CD14-positive monocyte (primary cell): ENCODE measurements around the gene FRY. TPM values are rescaled to one million over a fixed set of nuclear protein-coding genes. Genes with fewer than 3 reads are reported as not detected.

Experiments
- DNase-seq, 3 donors: peaks; one replicate each; pipeline ENCODE4 v3.0.0-alpha.2; 2011 to 2022
- H2AFZ ChIP-seq: 2 replicates; pipeline ENCODE4 v1.6.0; 2012; ENCODE audit warnings: mild to moderate bottlenecking, low read depth, low read length, inconsistent platforms; ENCODE audit not compliant: insufficient read depth, poor library complexity, severe bottlenecking
- H3K27ac ChIP-seq, 2 donors: 1 replicate in 1 of 2; 2 replicates in 1 of 2; pipeline ENCODE4 v1.5.1; 2012 to 2013; ENCODE audit warnings: low read length in 2 of 2, control low read depth in 1 of 2, inconsistent platforms in 1 of 2, low read depth in 1 of 2, mild to moderate bottlenecking in 1 of 2
- H3K27me3 ChIP-seq, 2 donors: one replicate each; pipeline versions ENCODE4 v1.6.0 to v1.6.1; 2011 to 2013; ENCODE audit warnings: low read length in 2 of 2; ENCODE audit not compliant: control insufficient read depth in 2 of 2, insufficient read depth in 2 of 2
- H3K36me3 ChIP-seq, 2 donors: replicated peaks in 1 of 2; 1 replicate in 1 of 2; 2 replicates in 1 of 2; pipeline versions ENCODE4 v1.5.1 to v1.6.1; 2012 to 2013; ENCODE audit warnings: low read length in 2 of 2, control low read depth in 1 of 2, inconsistent platforms in 1 of 2, mild to moderate bottlenecking in 1 of 2; ENCODE audit not compliant: insufficient read depth in 2 of 2, control insufficient read depth in 1 of 2
- H3K4me1 ChIP-seq, 2 donors: 1 replicate in 1 of 2; 2 replicates in 1 of 2; pipeline versions ENCODE4 v1.5.1 to v1.6.1; 2012 to 2013; ENCODE audit warnings: low read length in 2 of 2, control low read depth in 1 of 2, inconsistent platforms in 1 of 2, mild to moderate bottlenecking in 1 of 2, moderate library complexity in 1 of 2; ENCODE audit not compliant: insufficient read depth in 2 of 2, control insufficient read depth in 1 of 2
- H3K4me2 ChIP-seq: replicated peaks from 2 replicates; pipeline ENCODE3; 2012; ENCODE audit warnings: low read length, moderate library complexity, mild to moderate bottlenecking; ENCODE audit not compliant: poor library complexity, severe bottlenecking; ENCODE audit errors: extremely low read depth
- H3K4me3 ChIP-seq, 3 experiments: fragments of 200-600 bp in 1 of 3; sonication (generic) in 1 of 3; replicated peaks in 1 of 3; 1 replicate in 2 of 3; 2 replicates in 1 of 3; pipeline ENCODE4 v1.5.1; 2011 to 2013; ENCODE audit warnings: low read length in 3 of 3, mild to moderate bottlenecking in 3 of 3, control low read depth in 2 of 3, low read depth in 2 of 3, inconsistent platforms in 1 of 3, moderate library complexity in 1 of 3
- H3K79me2 ChIP-seq: 2 replicates; pipeline ENCODE4 v1.6.0; 2012; ENCODE audit warnings: mild to moderate bottlenecking, control low read depth, inconsistent platforms, low read length, moderate library complexity; ENCODE audit not compliant: insufficient read depth
- H3K9ac ChIP-seq: 2 replicates; pipeline ENCODE4 v1.6.0; 2017; ENCODE audit warnings: low read length, mild to moderate bottlenecking; ENCODE audit not compliant: insufficient read depth, poor library complexity, severe bottlenecking
- H3K9me3 ChIP-seq, 2 donors: replicated peaks in 1 of 2; 1 replicate in 1 of 2; 2 replicates in 1 of 2; pipeline versions ENCODE4 v1.5.1 to v1.6.1; 2012 to 2013; ENCODE audit warnings: low read length in 2 of 2, control low read depth in 1 of 2; ENCODE audit not compliant: control insufficient read depth in 1 of 2, insufficient read depth in 1 of 2
- H4K20me1 ChIP-seq: 2 replicates; pipeline ENCODE4 v1.6.0; 2012; ENCODE audit warnings: mild to moderate bottlenecking, low read length, control low read depth, moderate library complexity; ENCODE audit not compliant: insufficient read depth
- H3K27ac Mint-ChIP-seq, 7 donors: one replicate each; pipeline ENCODE4 v1.8.0; 2020; ENCODE audit warnings: mild to moderate bottlenecking in 7 of 7, mixed read lengths in 7 of 7, moderate library complexity in 6 of 7, inconsistent platforms in 2 of 7
- H3K27me3 Mint-ChIP-seq, 3 donors: one replicate each; pipeline ENCODE4 v1.8.0; 2021 to 2022; ENCODE audit warnings: low read depth in 3 of 3, mild to moderate bottlenecking in 3 of 3, mixed read lengths in 3 of 3, moderate library complexity in 3 of 3, inconsistent platforms in 1 of 3
- H3K36me3 Mint-ChIP-seq, 2 donors: one replicate each; pipeline ENCODE4 v1.8.0; 2020; ENCODE audit warnings: mixed read lengths in 2 of 2, inconsistent platforms in 1 of 2, mild to moderate bottlenecking in 1 of 2
- H3K4me1 Mint-ChIP-seq: one replicate; pipeline ENCODE4 v1.8.0; 2020; ENCODE audit warnings: mild to moderate bottlenecking, mixed read lengths
- H3K4me3 Mint-ChIP-seq, 2 donors: one replicate each; pipeline ENCODE4 v1.8.0; 2020; ENCODE audit warnings: mild to moderate bottlenecking in 2 of 2, mixed read lengths in 2 of 2, moderate library complexity in 1 of 2
- H3K9me3 Mint-ChIP-seq, 7 donors: one replicate each; pipeline ENCODE4 v1.8.0; 2020 to 2022; ENCODE audit warnings: mixed read lengths in 7 of 7, mild to moderate bottlenecking in 6 of 7, moderate library complexity in 6 of 7, inconsistent platforms in 2 of 7
- WGBS: methylation state at CpG from one replicate; pipeline ENCODE4 v1.1.5; 2013; ENCODE audit warnings: missing lambda C conversion rate; ENCODE audit not compliant: insufficient coverage; 5-methylcytosine and 5-hydroxymethylcytosine counted together
- intact Hi-C, 2 donors: fragments of 100-400 bp; cut with micrococcal nuclease; formaldehyde crosslinking; loops; one replicate each; pipeline versions ENCODE4 v1.15.0 to v1.15.1; 2023
- polyA plus RNA-seq, 3 donors: library from polyadenylated mRNA; depleted of rRNA in 1 of 3; unstranded in 2 of 3; stranded (reverse) in 1 of 3; fragments of 300-500 nt in 2 of 3; fragments of >200 nt in 1 of 3; fragmentation: Illumina TruSeq in 2 of 3; gene quantifications; 1 replicate in 2 of 3; 2 replicates in 1 of 3; pipeline ENCODE4 v1.2.3, GENCODE V29; 2012 to 2021
- TF ChIP-seq, protein P1 (sequence below): fragments of 200-600 bp; IDR thresholded peaks from one replicate; pipeline ENCODE4 v1.8.0; 2022; ENCODE audit warnings: antibody characterized with exemption, mild to moderate bottlenecking

Gene FRY
- polyA plus RNA-seq, 3 donors: 3.9 to 31.8 (median 5.0) TPM

DNA sequence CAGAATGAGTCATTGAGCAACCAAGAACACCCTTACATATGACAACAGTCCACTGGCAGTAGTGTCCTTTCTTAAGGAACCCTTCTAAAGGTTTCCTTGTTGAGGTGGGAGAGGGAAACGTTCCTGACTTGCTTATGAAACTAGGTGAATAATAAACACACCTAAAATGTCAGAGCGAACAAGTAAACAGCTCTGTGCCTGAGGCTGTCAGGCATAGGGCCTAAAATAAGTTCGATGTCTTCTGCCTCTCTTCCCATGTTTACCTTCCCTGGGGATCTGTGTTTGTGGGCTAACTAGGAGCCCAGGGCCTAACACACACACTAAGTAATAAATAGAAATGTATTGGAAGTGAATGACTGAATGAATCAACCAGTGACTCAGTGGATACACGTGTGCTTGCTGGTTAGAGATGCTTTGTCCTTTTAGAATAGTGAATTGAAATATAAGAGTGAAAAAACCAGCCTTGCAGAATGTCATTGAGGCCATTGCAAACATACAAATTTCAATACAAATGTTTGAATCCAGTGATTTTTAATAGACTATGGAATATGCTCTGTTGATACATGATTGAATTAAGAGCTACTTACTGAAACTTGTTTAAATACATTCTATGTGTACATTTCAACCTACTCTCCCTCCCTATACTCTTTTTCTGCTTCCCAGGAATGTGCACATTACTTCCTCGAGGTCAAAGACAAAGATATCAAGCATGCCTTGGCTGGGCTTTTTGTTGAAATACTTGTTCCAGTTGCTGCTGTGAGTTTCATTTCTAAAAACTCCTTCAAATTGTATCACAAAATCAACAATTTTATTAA lies 102.9 kb downstream of the FRY start:
- intact Hi-C loops: no loop called here
- no peak overlapping the region for H3K4me3 Mint-ChIP-seq
- Histone ChIP-seq H3K9ac (no peak overlapping the region), H2AFZ (no peak overlapping the region), H4K20me1 (no peaks in the 10 kb centered on the region), H3K79me2 (peaks cover 3% of the 10 kb centered on the region), H3K4me2 (no peak overlapping the region), H3K27ac (no peak overlapping the region), H3K9me3 (no peaks in the 10 kb centered on the region), H3K36me3 (peaks cover 58 to 97% of the 10 kb centered on the region in 2 donors), H3K4me3 (no peak overlapping the region), H3K27me3 (no peaks in the 10 kb centered on the region), H3K4me1 (no peaks in the 10 kb centered on the region)
- no peak for DNase-seq
- H3K27ac Mint-ChIP-seq: no peak overlapping the region
- TF ChIP-seq, protein P1, sequence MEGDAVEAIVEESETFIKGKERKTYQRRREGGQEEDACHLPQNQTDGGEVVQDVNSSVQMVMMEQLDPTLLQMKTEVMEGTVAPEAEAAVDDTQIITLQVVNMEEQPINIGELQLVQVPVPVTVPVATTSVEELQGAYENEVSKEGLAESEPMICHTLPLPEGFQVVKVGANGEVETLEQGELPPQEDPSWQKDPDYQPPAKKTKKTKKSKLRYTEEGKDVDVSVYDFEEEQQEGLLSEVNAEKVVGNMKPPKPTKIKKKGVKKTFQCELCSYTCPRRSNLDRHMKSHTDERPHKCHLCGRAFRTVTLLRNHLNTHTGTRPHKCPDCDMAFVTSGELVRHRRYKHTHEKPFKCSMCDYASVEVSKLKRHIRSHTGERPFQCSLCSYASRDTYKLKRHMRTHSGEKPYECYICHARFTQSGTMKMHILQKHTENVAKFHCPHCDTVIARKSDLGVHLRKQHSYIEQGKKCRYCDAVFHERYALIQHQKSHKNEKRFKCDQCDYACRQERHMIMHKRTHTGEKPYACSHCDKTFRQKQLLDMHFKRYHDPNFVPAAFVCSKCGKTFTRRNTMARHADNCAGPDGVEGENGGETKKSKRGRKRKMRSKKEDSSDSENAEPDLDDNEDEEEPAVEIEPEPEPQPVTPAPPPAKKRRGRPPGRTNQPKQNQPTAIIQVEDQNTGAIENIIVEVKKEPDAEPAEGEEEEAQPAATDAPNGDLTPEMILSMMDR: no peak
- no peaks in the 10 kb centered on the region for H3K27me3 Mint-ChIP-seq
- no peaks in the 10 kb centered on the region for H3K4me1 Mint-ChIP-seq
- peaks cover 68 to 85% of the 10 kb centered on the region in 2 donors for H3K36me3 Mint-ChIP-seq
- 83% methylated on average over 1 of the region's 5 CpGs for WGBS
- no peaks in the 10 kb centered on the region for H3K9me3 Mint-ChIP-seq

DNA sequence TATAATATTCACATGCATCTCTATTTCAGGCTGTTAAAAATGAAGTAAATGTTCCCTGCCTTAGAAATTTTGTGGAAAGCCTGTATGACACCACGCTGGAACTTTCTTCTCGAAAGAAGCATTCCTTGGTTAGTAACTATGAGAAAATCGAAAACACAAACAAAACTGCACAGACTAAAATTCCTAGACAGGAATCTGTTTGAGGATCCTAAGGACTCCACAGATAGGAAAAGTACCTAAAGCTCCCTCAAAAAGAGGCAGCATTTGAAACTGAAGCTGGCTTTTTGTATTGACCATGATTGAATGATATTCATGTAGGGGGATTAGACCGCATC lies 103.4 kb downstream of the FRY start:
- Mint-ChIP-seq H3K36me3 (peaks cover 63 to 80% of the 10 kb centered on the region in 2 donors), H3K9me3 (no peaks in the 10 kb centered on the region), H3K27me3 (no peaks in the 10 kb centered on the region), H3K4me3 (no peak overlapping the region), H3K27ac (no peak overlapping the region), H3K4me1 (no peaks in the 10 kb centered on the region)
- intact Hi-C loops: no loop called here
- Histone ChIP-seq H3K79me2 (peaks cover 3% of the 10 kb centered on the region), H3K9me3 (no peaks in the 10 kb centered on the region), H4K20me1 (no peaks in the 10 kb centered on the region), H3K27me3 (no peaks in the 10 kb centered on the region), H3K4me2 (no peak overlapping the region), H3K4me3 (no peak overlapping the region), H3K36me3 (peaks cover 56 to 95% of the 10 kb centered on the region in 2 donors), H3K9ac (no peak overlapping the region), H3K4me1 (no peaks in the 10 kb centered on the region), H2AFZ (no peak overlapping the region), H3K27ac (no peak overlapping the region)
- no peak for DNase-seq
- TF ChIP-seq, protein P1: no peak
- WGBS: no CpG with 5 or more reads among the region's 4 CpGs
